CD1c-positive myeloid dendritic cell (primary cell): ENCODE measurements around the gene LY6G6D.

Experiments used
- DNase-seq: peaks from one replicate; pipeline ENCODE4 v3.0.0-alpha.2; 2016; ENCODE audit errors: extremely low spot score

LY6G6D gene

DNA sequence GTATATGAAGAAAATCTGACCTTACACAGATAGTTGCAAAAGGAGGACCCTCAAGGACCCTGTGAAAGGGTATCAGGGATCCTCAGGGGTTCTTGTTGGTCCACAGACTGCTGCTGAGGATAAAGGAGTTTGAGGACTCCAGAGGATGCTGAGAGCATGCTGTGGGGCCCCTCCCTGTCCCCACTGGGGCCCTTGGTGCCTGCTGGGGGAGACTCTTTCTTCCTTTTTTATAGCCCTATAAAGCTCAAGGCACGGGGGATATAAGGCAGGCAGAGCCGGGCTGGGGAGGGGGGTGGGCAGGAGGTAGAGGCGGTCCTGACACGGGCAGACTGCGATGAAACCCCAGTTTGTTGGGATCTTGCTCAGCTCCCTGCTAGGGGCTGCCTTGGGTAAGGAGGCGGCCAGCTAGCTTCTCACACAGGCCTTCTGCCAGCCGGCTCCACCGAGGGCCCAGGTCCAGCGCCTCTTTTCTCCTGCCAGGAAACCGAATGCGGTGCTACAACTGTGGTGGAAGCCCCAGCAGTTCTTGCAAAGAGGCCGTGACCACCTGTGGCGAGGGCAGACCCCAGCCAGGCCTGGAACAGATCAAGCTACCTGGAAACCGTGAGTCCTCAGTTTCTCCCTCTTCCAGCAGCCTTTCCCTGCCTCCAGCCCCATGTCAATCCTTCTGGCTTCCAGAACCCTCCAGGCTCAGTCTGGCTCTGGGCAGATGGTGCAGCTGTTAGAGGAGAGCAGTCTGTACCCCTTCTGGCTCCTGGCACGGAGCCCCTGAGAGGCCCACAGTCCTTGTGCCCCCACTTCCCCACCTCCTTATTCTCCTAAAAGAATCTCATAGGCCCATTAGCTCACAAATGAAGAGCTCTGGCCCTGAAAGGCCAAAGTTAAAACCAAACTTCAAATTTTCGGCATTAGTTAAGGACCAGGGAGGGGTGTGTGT lies at the start of gene LY6G6D:
Gene LY6G6D (plus strand): TSS at position 327 of the 937 bp plus-strand sequence. CDS start 8 bp downstream, at position 335.
- no peak for DNase-seq

DNA sequence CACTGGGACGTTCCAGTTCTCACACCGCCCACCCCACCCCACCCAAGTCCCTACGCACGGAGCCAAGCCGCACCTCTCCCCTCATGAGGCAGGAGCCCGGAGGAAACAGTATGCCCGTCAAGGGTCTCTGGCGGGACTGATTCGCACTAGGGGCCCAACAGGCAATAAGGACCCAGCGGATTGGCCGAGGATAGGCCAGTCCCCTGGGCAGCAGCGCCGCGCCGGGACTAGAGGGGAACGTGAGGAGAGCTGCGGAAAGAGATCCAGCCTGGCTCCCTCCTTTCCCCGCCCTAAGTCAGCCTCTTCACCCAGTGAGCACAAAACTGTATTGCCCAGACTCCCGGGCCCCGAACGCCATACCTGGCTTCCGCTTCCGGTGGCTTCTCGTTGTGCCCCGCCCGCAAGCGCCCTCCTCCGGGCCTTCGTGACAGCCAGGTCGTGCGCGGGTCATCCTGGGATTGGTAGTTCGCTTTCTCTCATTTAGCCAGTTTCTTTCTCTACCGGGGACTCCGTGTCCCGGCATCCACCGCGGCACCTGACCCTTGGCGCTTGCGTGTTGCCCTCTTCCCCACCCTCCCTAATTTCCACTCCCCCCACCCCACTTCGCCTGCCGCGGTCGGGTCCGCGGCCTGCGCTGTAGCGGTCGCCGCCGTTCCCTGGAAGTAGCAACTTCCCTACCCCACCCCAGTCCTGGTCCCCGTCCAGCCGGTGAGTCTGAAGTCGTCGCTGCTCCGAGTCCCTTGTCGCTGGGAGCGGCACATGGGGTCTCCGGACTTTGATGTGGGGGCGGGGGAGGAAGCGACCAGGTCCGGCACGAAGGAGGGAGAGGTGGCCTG lies 49.4 kb upstream of the LY6G6D start, which contains the start of gene CSNK2B:
Gene CSNK2B (plus strand): TSS at position 580 of the 836 bp plus-strand sequence. CDS start 752 bp downstream, outside the sequence.
- peak; percentile 98 for DNase-seq

- peak; percentile 79 for DNase-seq
Observed at GRCh38 chr6:31666337-31666965, 48.7 kb upstream of the LY6G6D start.

DNA sequence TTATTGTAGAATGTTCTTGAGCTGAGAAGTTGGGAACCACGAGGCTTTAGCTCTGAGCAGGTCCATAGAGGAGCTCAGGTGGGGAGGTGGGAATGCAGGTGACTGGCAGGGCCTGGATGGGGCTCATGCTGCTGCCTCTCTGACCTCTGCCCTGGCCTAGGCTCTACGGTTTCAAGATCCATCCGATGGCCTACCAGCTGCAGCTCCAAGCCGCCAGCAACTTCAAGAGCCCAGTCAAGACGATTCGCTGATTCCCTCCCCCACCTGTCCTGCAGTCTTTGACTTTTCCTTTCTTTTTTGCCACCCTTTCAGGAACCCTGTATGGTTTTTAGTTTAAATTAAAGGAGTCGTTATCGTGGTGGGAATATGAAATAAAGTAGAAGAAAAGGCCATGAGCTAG lies 45.5 kb upstream of the LY6G6D start, which contains the start of gene LY6G5B:
Gene LY6G5B (plus strand): TSS at position 301 of the 400 bp plus-strand sequence. CDS start 975 bp downstream, outside the sequence.
- no peak for DNase-seq

DNA sequence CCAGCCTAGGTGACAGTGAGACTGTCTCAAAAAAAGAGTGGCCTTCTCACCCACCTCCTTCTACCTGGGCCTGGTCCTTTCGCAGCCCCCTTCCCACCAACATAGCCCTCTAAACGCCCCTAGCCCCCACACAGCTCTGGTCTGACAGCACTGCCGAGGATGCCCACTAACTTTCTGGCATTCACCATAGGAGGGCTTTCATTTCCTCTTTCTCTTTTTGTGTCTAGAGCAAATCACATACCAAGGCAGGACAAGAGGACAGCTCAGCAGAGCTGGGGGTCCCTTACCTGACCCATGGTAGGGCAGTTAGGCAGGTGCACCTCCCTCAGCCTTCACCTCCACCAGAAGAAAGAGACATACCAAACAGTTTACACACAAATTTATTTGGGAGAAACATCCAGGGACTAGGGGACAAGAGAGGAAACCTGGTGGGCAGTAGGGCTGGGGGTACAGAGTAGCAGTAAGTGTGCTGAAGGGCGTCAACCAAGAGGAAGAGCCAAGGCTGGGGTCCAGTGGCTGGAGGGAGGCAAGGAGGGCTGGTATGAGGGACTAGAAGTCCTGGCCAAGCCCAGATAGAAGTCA lies 38.7 kb upstream of the LY6G6D start:
- DNase-seq = no peak

GRCh38 chr6:31676904-31677303 lies 38.2 kb upstream of the LY6G6D start:
- DNase-seq = no peak

DNA sequence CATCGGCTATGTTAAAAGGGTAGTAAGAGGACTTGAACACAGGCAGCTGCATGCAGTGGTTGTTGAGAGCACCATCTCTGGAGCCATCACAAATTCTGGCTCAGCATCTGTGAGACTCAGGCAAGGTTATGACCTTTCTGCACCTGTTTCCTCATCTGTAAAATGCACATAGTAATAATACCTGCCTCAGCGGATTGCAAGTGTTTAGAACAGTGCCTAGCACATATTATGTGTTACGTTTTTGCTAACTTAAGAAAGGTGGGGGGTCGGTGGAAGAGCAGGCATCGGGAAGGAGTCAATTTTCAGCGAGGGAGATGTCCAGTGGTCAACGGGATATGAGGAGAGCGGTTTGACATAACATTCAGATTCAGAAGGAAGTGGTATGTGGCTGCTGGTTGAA lies 37.2 kb upstream of the LY6G6D start:
- no peak for DNase-seq

DNA sequence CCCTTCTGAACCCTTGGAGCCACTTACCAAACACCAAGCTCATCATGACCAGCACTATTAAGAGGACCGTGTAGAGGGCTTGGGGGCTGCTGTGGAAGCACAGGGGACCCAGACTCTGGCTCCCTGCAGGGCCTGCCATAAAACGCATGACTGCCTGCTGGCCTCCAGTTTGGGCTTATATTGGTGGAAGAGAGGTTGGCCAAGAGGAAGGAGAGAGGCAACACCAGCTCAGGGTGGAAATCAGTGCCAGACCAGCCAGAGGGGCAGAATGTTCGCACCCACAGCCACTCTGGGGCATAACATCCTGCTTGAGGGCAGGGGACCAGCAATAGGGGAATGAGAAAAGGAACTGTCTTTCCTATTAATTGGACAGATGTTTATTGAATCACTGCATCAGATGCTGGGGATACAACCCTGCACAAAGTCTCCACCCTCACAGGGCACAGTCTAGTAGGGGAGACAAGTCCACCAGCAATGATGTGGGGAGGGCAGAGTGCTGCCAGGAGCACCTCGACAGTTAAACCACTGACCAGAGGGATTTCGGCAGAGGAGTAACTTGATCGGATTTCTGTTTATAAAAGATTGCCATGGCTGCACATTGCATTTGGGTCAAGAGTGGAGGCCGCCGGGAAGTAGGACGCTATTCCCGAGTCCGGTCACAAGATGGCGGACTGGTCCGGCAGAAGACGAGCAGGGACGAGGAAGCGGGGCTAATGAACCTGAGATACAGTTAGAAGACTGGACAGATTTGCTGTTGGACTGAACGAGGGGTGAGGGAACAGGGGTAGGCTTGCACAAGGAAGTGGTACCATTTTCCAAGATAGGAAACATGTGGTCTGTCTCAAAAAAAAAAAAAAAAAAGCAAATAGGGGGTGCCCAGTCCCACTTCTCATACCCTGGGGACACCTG lies 34.7 kb upstream of the LY6G6D start, which contains the start of gene LY6G5C:
Gene LY6G5C (minus strand): TSS at position 842 of the 909 bp plus-strand sequence. CDS start 694 bp downstream, at position 148.
- peak; percentile 71 for DNase-seq

GRCh38 chr6:31681135-31681671 lies 33.9 kb upstream of the LY6G6D start:
- DNase-seq = peak; percentile 39

DNA sequence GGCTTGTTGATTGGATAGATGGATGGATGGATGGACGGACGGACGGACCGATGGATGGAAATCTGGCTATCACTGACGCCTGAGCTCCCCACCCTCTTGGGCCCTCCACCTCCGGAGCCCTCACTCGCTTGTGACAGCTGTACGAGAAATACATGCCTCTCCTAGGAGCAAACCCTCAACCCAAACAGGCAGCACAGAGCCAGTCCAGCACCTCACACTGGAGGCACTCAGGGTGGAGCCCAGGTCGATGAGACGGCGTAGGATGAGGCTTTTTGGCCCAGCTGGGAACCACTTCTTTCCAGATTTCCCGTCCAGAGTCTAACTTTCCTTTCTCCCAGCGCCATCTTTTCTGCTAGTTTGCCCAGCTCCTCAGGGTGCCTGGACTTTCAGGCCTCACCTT lies 31.6 kb upstream of the LY6G6D start:
- no peak for DNase-seq

DNA sequence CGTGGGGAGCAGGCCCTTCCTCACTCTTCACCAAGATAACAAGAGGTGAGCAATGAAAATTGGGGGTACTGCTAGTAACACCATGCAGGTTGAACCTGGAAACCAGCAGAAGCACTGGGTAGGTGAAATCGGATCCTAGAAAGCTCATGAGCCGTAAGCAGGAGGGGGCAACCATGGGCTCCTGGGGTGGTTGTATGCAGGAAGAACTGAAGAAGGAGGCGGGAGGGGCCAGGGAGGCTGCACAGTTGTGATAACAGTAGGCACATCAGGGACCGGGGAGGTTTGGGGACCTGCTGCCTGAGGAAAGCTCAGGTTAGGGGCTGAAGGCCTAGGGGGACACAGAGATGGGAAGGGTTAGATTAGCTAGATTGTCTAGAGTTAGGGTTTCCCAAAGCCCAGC lies 28.7 kb upstream of the LY6G6D start:
- DNase-seq = no peak

DNA sequence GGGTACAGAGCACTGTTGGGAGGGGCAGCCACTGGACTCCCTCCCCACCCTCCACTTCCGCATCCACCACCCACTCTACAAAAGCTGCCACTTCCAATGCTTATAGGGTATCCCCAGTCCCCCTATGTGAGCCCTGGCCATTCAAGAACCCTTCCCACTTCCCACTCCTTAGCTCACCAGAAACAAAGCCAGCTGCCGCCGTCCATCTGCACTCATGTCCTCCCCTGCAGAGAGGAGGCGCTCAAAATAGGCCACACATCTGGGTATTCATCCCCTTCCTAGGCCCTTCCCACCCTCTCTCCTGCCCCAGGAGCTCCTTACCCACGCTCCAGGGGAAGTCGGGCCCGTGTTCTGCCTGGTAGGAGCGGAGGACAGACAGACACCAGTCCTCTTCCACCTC lies 27.8 kb upstream of the LY6G6D start:
- no peak for DNase-seq

DNA sequence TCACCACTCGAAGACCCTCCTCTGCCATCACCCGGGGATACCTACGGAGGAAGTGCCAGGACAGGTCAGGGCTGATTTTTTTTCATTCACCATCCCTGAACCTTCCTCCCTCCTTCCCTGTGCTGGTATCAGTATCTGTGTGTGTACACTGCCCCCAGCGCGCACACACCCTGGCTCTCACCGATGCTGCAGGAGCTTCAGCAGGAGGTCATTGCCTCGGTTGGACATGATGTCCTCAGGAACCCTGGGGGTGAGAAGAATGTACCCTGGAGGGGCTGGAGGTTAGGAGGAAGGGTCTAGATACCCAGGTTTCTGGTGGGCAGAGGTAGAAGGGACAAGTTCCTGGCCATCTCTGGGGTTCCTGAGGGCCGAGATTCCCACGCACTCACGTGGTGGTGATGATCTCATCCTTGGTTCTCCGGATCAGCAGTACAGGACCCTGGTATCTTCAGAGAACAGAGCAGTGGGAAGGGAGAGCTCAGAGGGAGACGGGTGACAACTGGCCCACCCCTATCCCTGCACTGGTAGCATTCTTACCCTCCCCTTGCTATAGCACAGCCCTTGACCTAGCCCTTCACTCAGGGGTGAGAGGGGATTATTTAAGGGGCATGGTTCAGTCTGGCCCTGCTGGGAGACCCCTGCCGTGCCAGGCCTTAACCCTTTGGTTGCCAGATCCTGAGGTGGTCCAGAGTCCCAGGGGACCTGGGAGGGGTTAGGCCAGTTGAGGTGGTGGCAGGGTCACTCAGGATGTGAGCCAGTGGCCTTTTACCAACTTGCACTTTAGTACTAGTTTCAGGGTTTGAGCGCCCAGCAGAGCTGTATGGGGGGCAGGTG lies 27.1 kb upstream of the LY6G6D start:
- no peak for DNase-seq

DNA sequence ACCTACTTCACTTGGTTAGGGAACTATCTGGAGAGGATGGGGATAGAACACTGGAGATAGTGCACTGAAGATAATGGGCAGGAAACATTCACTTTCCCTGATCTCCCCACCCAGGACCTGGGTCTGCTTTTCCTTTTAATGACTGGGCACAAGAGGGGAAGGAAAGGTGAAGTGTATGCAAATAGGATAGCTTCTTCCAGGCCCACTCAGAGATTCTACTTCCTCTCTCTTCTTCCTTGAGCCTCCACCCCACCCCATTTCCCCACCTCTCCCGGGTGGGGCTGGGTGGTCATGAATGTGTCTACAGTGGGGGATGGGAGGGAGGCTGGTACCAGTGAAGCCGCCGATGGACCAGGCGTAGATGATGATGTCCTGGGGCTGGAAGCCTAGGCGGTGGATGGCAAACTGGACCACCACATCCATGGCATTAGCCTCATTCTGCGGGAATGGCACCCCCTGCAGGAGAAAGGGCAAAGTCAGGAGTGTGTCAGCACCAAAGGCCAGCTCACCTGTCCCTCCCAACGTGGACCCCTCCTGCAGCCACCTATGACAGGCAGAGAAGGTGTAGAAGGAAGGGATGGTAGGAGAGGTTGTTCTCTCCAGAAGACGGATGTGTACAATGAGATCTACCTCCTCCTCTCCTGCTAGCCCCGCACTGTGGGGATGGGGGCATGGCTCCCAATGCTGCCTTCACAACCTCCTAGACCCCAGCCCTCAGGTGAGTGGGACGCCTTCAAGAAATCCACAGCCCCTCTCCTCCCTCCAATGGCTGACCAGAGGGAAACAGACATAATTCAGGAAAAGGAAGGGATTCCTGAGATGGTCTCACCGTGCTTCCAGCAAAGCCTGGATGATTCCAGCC lies 25.7 kb upstream of the LY6G6D start:
- DNase-seq = no peak

GRCh38 chr6:31690231-31691077 lies 24.7 kb upstream of the LY6G6D start:
- no peak for DNase-seq

DNA sequence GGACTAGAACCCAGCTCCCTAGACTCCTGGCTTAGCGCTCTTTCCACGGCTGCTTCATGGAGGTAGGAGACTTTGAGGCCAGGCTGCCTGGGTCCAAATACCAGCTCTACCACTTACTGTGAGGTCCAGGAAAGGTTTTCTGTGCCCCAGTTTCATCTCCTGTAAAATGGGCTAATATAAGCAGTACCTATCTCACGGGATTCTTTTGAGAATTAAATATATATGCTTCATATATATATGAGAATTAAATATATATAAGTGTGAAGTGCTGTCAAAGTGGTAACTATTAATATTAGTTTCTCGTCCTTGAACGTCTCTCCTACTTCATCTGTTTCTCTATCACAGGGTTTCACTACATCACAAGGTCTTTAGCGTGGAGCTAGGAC lies 24.1 kb upstream of the LY6G6D start:
- DNase-seq = no peak

DNA sequence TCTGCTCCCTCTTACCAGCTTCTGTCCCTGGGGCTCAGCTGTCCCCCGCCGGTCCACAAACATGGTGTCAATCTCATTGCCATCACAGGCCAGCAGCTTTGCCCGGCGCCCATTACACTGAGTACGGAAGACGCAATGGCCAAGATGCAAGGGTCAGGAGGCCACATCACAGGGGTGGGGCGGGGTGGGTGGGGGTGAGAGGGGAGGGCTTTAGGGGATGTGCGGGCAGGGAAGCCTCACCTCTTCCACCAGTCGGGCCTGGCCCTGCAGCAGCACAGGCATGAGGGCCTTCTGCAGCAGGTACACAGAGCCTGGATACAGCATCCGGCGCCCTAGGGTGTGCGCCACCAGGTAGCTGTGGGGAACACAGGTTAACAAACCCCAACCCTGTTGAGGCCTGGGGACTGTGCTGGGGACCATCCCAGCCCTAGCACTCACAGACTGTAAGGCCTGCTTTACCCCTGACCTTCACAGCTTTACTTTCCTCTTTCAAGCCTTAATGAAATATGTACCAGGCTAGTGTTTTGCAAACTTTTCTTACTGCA lies 23.5 kb upstream of the LY6G6D start:
- DNase-seq = no peak
